Fibroblast of skin of right quadriceps (primary cell): ENCODE data around the gene CTXN3.

Experiments used
- DNase-seq: peaks from one replicate; pipeline ENCODE4 v3.0.0-alpha.2; 2013

CTXN3 gene

GRCh38 chr5:127649018-127649439, at the start of gene CTXN3:
TSS of gene CTXN3 (plus strand) at chr5:127649082. CDS start at chr5:127657522, 8,440 bp downstream.
- DNase-seq: no peak

- no peak for DNase-seq
Measured at GRCh38 chr5:127599320-127599719, 49.6 kb upstream of the CTXN3 start.

GRCh38 chr5:127599847-127600246, 49.0 kb upstream of the CTXN3 start:
- no peak for DNase-seq

- DNase-seq: no peak
Measured at GRCh38 chr5:127601111-127601510, 47.8 kb upstream of the CTXN3 start.

GRCh38 chr5:127601601-127602000, 47.3 kb upstream of the CTXN3 start:
- DNase-seq: no peak

- DNase-seq: no peak
Measured at GRCh38 chr5:127602481-127602880, 46.4 kb upstream of the CTXN3 start.

GRCh38 chr5:127602896-127603844, 45.7 kb upstream of the CTXN3 start:
- no peak for DNase-seq

- no peak for DNase-seq
Measured at GRCh38 chr5:127608077-127608660, 40.7 kb upstream of the CTXN3 start.

- no peak for DNase-seq
Measured at GRCh38 chr5:127609011-127609410, 39.9 kb upstream of the CTXN3 start.

- no peak for DNase-seq
Measured at GRCh38 chr5:127609957-127610356, 38.9 kb upstream of the CTXN3 start.

- DNase-seq: no peak
Measured at GRCh38 chr5:127612441-127613141, 36.3 kb upstream of the CTXN3 start.

GRCh38 chr5:127615916-127616315, 33.0 kb upstream of the CTXN3 start:
- DNase-seq: peak; percentile 14

GRCh38 chr5:127619908-127620479, 28.9 kb upstream of the CTXN3 start:
- no peak for DNase-seq

GRCh38 chr5:127621601-127622325, 27.1 kb upstream of the CTXN3 start:
- DNase-seq: no peak

GRCh38 chr5:127634007-127634406, 14.9 kb upstream of the CTXN3 start:
- no peak for DNase-seq

GRCh38 chr5:127639828-127640227, 9.1 kb upstream of the CTXN3 start:
- no peak for DNase-seq

GRCh38 chr5:127642949-127643348, 5.9 kb upstream of the CTXN3 start:
- no peak for DNase-seq

- no peak for DNase-seq
Measured at GRCh38 chr5:127643607-127644006, 5.3 kb upstream of the CTXN3 start.

- no peak for DNase-seq
Measured at GRCh38 chr5:127645300-127645726, 3.6 kb upstream of the CTXN3 start.

- DNase-seq: no peak
Measured at GRCh38 chr5:127647361-127647958, 1.4 kb upstream of the CTXN3 start.

GRCh38 chr5:127650022-127650421, 1.1 kb downstream of the CTXN3 start:
- no peak for DNase-seq

GRCh38 chr5:127650649-127651048, 1.8 kb downstream of the CTXN3 start:
- peak; percentile 74 for DNase-seq
